Activated B cell treated with CpG ODN at 0.5 μM for 24 hours (primary cell): ENCODE results near the gene CNTNAP5. TPM values are rescaled to one million over a fixed set of nuclear protein-coding genes. Genes with fewer than 3 reads are reported as not detected.

Experiments used
- ATAC-seq: fragments of 200-7000 bp; cut with Tn5 transposase; one replicate; pipeline ENCODE4 v1.10.0; 2021; ENCODE audit warnings: low read depth, mild to moderate bottlenecking, moderate library complexity
- CTCF ChIA-PET: fragments of 350-600 bp; sonication (Branson Sonifier 250); formaldehyde crosslinking; loops from one replicate; lab custom pipeline; 2021; ENCODE audit warnings: antibody characterized with exemption; lab: Charles Lee
- POLR2A ChIA-PET: fragments of 350-600 bp; sonication (Branson Sonifier 250); formaldehyde crosslinking; loops from one replicate; lab custom pipeline; 2021; ENCODE audit warnings: antibody characterized with exemption; lab: Charles Lee
- DNase-seq: peaks from one replicate; pipeline ENCODE4 v3.0.0; 2022
- H3K27ac Mint-ChIP-seq: one replicate; pipeline ENCODE4 v1.8.0; 2020; ENCODE audit warnings: mixed read lengths
- H3K27me3 Mint-ChIP-seq: one replicate; pipeline ENCODE4 v1.8.0; 2021; ENCODE audit warnings: mixed read lengths
- H3K36me3 Mint-ChIP-seq: one replicate; pipeline ENCODE4 v1.8.0; 2021; ENCODE audit warnings: low read depth, mixed read lengths
- H3K4me1 Mint-ChIP-seq: one replicate; pipeline ENCODE4 v1.8.0; 2021; ENCODE audit warnings: mixed read lengths
- H3K4me3 Mint-ChIP-seq: one replicate; pipeline ENCODE4 v1.8.0; 2020; ENCODE audit warnings: mild to moderate bottlenecking, mixed read lengths
- H3K9me3 Mint-ChIP-seq: one replicate; pipeline ENCODE4 v1.8.0; 2020; ENCODE audit warnings: mixed read lengths
- CTCF ChIP-seq: fragments of 200-600 bp; IDR thresholded peaks from one replicate; pipeline ENCODE4 v1.8.0; 2022; ENCODE audit warnings: antibody characterized with exemption, mild to moderate bottlenecking
- intact Hi-C: fragments of 100-400 bp; cut with micrococcal nuclease; formaldehyde crosslinking; loops from one replicate; pipeline ENCODE4 v1.15.1; 2024
- total RNA-seq: library from RNA; stranded (reverse); gene quantifications from 2 replicates; pipeline ENCODE4 v1.2.3, GENCODE V29; 2022

CNTNAP5 gene
- total RNA-seq, 1 donor from 2014 or later: not detected

GRCh38 chr2:124533226-124533954 lies 508.3 kb downstream of the CNTNAP5 start:
- POLR2A ChIA-PET: no interaction called here
- Mint-ChIP-seq H3K4me1 (no peaks in the 10 kb centered on the region), H3K4me3 (no peak overlapping the region), H3K9me3 (peaks cover 4% of the 10 kb centered on the region), H3K27me3 (no peaks in the 10 kb centered on the region), H3K36me3 (no peaks in the 10 kb centered on the region), H3K27ac (no peak overlapping the region)
- CTCF ChIA-PET: no interaction called here
- no peak for DNase-seq
- TF ChIP-seq CTCF: no peak
- ATAC-seq: no peak
- intact Hi-C loops: no loop called here

DNA sequence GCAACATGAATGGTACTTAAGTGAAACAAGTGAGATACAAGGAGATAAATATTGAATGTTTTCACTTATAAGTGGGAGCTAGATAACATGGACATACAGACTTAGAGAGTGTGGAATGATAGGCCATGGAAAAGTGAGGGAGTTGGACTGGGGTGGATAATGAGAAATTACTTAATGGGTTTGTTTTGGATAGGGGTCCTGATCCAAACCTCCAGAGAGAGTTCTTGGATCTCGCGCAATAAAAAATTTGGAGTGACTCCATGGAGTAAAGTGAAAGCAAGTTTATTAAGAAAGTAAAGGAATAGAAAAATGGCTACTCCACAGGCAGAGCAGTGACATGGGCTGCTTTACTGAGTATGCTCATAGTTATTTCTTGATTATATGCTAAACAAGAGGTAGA lies 508.9 kb downstream of the CNTNAP5 start:
- Mint-ChIP-seq H3K36me3 (no peaks in the 10 kb centered on the region), H3K27ac (no peak overlapping the region), H3K4me1 (no peaks in the 10 kb centered on the region), H3K27me3 (no peaks in the 10 kb centered on the region), H3K9me3 (peaks cover 5% of the 10 kb centered on the region), H3K4me3 (no peak overlapping the region)
- no peak for ATAC-seq
- intact Hi-C loops: no loop called here
- CTCF ChIA-PET: no interaction called here
- no peak for DNase-seq
- TF ChIP-seq CTCF: no peak
- POLR2A ChIA-PET: no interaction called here

- no peaks in the 10 kb centered on the region for H3K27me3 Mint-ChIP-seq
Observed at GRCh38 chr2:124535816-124536215, 510.7 kb downstream of the CNTNAP5 start.

DNA sequence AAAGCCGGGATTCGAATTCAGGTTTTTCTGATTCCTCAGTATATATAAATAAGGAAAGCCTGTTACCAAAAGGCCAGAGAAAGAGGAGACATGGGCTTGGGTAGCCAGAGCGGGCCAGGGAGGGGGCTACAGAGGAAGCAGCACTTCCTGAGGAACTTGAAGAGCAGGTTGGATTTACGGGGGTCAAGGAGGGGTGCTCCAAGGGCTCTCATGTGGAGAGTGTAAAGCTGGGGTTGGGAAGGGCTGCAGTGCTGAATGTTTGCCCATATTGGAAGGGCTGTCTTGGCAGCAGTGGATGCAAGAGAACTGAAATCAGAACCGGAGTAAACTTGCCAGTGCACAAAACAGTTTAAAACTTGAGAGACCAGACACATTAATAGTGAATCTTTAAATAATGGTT lies 511.5 kb downstream of the CNTNAP5 start:
- H3K4me3 Mint-ChIP-seq: no peak overlapping the region
- no peak for DNase-seq
- no peaks in the 10 kb centered on the region for H3K4me1 Mint-ChIP-seq
- TF ChIP-seq CTCF: no peak
- H3K27me3 Mint-ChIP-seq: no peaks in the 10 kb centered on the region
- peaks cover 5% of the 10 kb centered on the region for H3K9me3 Mint-ChIP-seq
- no peak for ATAC-seq
- no peak overlapping the region for H3K27ac Mint-ChIP-seq
- ChIA-PET POLR2A (no interaction called here), CTCF (no interaction called here)
- intact Hi-C loops: no loop called here
- no peaks in the 10 kb centered on the region for H3K36me3 Mint-ChIP-seq

More at GRCh38 chr2:124535816-124536215, 510.7 kb downstream of the CNTNAP5 start:
- ChIA-PET CTCF (no interaction called here), POLR2A (no interaction called here)
- H3K4me1 Mint-ChIP-seq: no peaks in the 10 kb centered on the region
- no peak for TF ChIP-seq CTCF
- no peaks in the 10 kb centered on the region for H3K36me3 Mint-ChIP-seq
- peaks cover 5% of the 10 kb centered on the region for H3K9me3 Mint-ChIP-seq
- no peak overlapping the region for H3K27ac Mint-ChIP-seq
- intact Hi-C loops: no loop called here
- DNase-seq (no peak), ATAC-seq (no peak)
- H3K4me3 Mint-ChIP-seq: no peak overlapping the region

DNA sequence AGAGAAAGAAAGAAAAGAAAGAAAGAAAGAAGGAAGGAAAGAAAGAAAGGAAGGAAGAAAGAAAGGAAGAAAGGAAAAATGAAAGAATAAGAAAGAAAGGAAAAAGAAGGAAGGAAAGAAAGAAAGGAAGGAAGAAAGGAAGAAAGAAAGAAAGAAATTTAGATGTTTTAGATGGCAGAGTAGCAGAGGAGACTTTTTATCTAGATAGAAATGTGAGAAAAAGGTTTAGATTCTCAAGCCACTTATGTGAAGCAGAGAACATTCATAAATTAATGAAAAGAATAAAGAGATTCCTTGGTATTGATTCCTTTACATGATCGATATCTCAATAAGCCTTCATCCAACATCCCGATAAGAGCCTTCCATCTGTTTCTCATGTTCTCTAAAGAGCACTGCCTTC lies 513.5 kb downstream of the CNTNAP5 start:
- Mint-ChIP-seq H3K4me3 (no peak overlapping the region), H3K27me3 (no peaks in the 10 kb centered on the region), H3K9me3 (peaks cover 8% of the 10 kb centered on the region), H3K27ac (no peak overlapping the region), H3K36me3 (no peaks in the 10 kb centered on the region), H3K4me1 (no peaks in the 10 kb centered on the region)
- intact Hi-C loops: no loop called here
- ATAC-seq (no peak), DNase-seq (no peak)
- TF ChIP-seq CTCF: no peak
- POLR2A ChIA-PET: no interaction called here
- CTCF ChIA-PET: no interaction called here
